Colonic mucosa (tissue), 4 donors: ENCODE results near the gene CPEB2. TPM values are rescaled to one million over a fixed set of nuclear protein-coding genes. Genes with fewer than 3 reads are reported as not detected.
"Not testable (repeated sequence)": the region's sequence is repeated elsewhere in the genome, so short reads cannot be mapped to it uniquely, and the experiment has no call there.

Source experiments
- DNase-seq: peaks from one replicate; pipeline ENCODE4 v3.0.0-alpha.2; 2020
- H3K27ac ChIP-seq: fragments of 200-600 bp; one replicate; pipeline ENCODE4 v1.8.0; 2021
- H3K27me3 ChIP-seq: fragments of 200-600 bp; one replicate; pipeline ENCODE4 v1.8.0; 2021
- H3K36me3 ChIP-seq: fragments of 200-600 bp; one replicate; pipeline ENCODE4 v1.8.0; 2021
- H3K4me1 ChIP-seq: fragments of 200-600 bp; one replicate; pipeline ENCODE4 v1.8.0; 2021; ENCODE audit warnings: mild to moderate bottlenecking
- H3K4me3 ChIP-seq: fragments of 200-600 bp; one replicate; pipeline ENCODE4 v1.8.0; 2021
- H3K9ac ChIP-seq, 2 donors: one replicate each; pipeline ENCODE4 v1.7.0; 2013; ENCODE audit warnings: control low read depth in 2 of 2, low read depth in 2 of 2, low read length in 2 of 2
- H3K9me3 ChIP-seq: fragments of 200-600 bp; one replicate; pipeline ENCODE4 v1.8.0; 2021
- CTCF ChIP-seq: fragments of 200-600 bp; IDR thresholded peaks from one replicate; pipeline ENCODE4 v1.8.0; 2022; ENCODE audit warnings: antibody characterized with exemption, mild to moderate bottlenecking
- intact Hi-C: fragments of 100-400 bp; cut with DNase I; formaldehyde crosslinking; loops from one replicate; pipeline ENCODE4 v1.14.1; 2022
- total RNA-seq, 2 donors: library from RNA; stranded (reverse); fragmentation: NEBNext Ultra II Directional in 1 of 2; extraction: Animal tissue kit (Norgen Biotek cat#: 25700) in 1 of 2; gene quantifications; one replicate each; pipeline ENCODE4 v1.2.1, GENCODE V29; 2021
- donor health status: healthy.
- donor health status: DM: no; HTN: no; CAD: no.
- donor health status: DM: no; HTN: no; CAD: no.

Gene CPEB2
- total RNA-seq, 2 donors from 2014 or later, result 12.0 to 30.8 TPM

- H3K9ac ChIP-seq, result no peak overlapping the region
These were observed 73.6 kb downstream of the CPEB2 start for GRCh38 chr4:15075875-15076274.

DNA sequence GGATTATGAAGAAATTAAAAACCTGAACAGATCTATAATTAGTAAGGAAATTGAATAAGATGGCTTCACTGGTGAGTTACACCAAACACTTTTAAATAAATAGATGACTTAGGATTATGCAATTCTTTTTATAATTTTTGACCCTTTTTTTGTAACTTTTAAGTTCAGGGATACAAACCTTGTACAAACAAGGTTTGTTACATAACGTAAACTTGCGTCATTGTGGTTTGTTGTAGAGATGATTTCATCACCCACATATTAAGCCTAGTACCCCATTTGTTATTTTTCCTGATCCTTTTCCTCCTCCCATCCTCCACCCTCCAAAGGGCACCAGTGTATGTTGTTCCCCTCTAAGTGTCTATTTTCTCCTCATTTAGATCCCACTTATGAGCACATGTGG is 75.7 kb downstream of the CPEB2 start:
- no peak for DNase-seq
- Histone ChIP-seq H3K36me3 (no peaks in the 10 kb centered on the region), H3K9ac (no peak overlapping the region), H3K9me3 (no peaks in the 10 kb centered on the region), H3K4me1 (no peaks in the 10 kb centered on the region), H3K27me3 (no peaks in the 10 kb centered on the region), H3K27ac (no peak overlapping the region), H3K4me3 (no peak overlapping the region)
- intact Hi-C loops, result no loop called here
- no peak for TF ChIP-seq CTCF

More at GRCh38 chr4:15075875-15076274, 73.6 kb downstream of the CPEB2 start:
- intact Hi-C loops, result no loop called here
- Histone ChIP-seq H3K36me3 (no peaks in the 10 kb centered on the region), H3K27me3 (no peaks in the 10 kb centered on the region), H3K4me1 (no peaks in the 10 kb centered on the region), H3K4me3 (no peak overlapping the region), H3K9me3 (no peaks in the 10 kb centered on the region), H3K27ac (no peak overlapping the region)
- DNase-seq, result no peak
- no peak for TF ChIP-seq CTCF

GRCh38 chr4:15078682-15079642 is 76.7 kb downstream of the CPEB2 start:
- no peaks in the 10 kb centered on the region for H3K36me3 ChIP-seq
- H3K4me1 ChIP-seq, result no peaks in the 10 kb centered on the region
- intact Hi-C loops, result no loop called here
- H3K27me3 ChIP-seq, result no peaks in the 10 kb centered on the region
- TF ChIP-seq CTCF, result no peak
- H3K4me3 ChIP-seq, result no peak overlapping the region
- no peaks in the 10 kb centered on the region for H3K9me3 ChIP-seq
- H3K27ac ChIP-seq, result no peak overlapping the region
- no peak for DNase-seq
- no peak overlapping the region for H3K9ac ChIP-seq

GRCh38 chr4:15084780-15085179 is 82.5 kb downstream of the CPEB2 start:
- no peak for TF ChIP-seq CTCF
- Histone ChIP-seq H3K27ac (no peak overlapping the region), H3K4me3 (no peak overlapping the region), H3K9me3 (no peaks in the 10 kb centered on the region), H3K36me3 (no peaks in the 10 kb centered on the region), H3K9ac (no peak overlapping the region), H3K4me1 (no peaks in the 10 kb centered on the region), H3K27me3 (no peaks in the 10 kb centered on the region)
- intact Hi-C loops, result no loop called here
- no peak for DNase-seq

DNA sequence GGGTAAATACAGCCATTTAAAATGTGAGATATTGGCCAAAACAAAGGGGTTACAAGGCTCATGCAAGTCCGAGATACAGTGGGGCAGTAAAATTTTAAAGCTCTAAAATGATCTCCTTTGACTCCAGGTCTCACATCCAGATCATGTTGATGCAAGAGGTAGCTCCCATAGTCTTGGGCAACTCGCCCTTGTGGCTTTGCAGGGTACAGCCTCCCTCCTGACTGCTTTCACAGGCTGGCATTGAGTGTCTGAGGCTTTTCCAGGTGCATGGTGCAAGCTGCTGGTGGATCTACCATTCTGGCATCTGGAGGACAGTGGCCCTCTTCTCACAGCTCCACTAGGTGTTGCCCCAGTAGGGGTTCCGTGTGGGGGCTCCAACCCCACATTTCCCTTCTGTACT is 83.5 kb downstream of the CPEB2 start:
- H3K4me3 ChIP-seq, H3K9ac ChIP-seq, H3K36me3 ChIP-seq, H3K27ac ChIP-seq, intact Hi-C loops, H3K9me3 ChIP-seq, H3K4me1 ChIP-seq, H3K27me3 ChIP-seq, DNase-seq: not testable (repeated sequence)

DNA sequence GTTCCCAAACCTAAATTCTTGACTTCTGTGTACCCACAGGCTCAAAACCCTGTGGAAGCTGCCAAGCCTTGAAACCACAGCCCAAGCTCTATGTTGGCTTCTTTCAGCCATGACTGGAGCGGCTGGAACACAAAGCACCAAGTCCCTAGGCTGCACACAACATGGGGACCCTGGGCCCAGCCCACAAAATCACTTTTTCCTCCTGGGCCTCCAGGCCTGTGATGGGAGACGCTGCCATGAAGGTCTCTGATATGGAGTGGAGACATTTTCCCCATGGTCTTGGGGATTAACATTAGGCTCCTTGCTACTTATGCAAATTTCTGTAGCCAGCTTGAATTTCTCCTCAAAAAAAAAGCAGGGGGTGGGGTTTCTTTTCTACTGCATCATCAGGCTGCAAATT is 84.0 kb downstream of the CPEB2 start:
- H3K9ac ChIP-seq, H3K27me3 ChIP-seq, H3K4me1 ChIP-seq, DNase-seq, H3K9me3 ChIP-seq, H3K4me3 ChIP-seq, intact Hi-C loops, H3K36me3 ChIP-seq, H3K27ac ChIP-seq: not testable (repeated sequence)
